GM12878 (cell line): ENCODE results near the gene PSMD1. TPM values are rescaled to one million over a fixed set of nuclear protein-coding genes. Genes with fewer than 3 reads are reported as not detected.

Source experiments
- ATAC-seq: fragments of 200-7000 bp; cut with Tn5 transposase; 3 replicates; pipeline ENCODE4 v1.9.1; 2020; ENCODE audit warnings: mild to moderate bottlenecking, moderate library complexity
- BruUV-seq: library from RNA; stranded (reverse); fragments of 400-500 nt; replicated peaks from 2 replicates; lab custom pipeline; 2021; lab: Mats Ljungman, UMichigan
- CTCF ChIA-PET: fragments of 300-600 bp; sonication (Branson Sonifier 250); formaldehyde crosslinking; extraction: SDS; loops from one replicate; lab custom pipeline; 2021; ENCODE audit warnings: inconsistent platforms; lab: Yijun Ruan, JAX
- POLR2A ChIA-PET: fragments of 350-600 bp; formaldehyde crosslinking; extraction: SDS; loops from one replicate; lab custom pipeline; 2021; ENCODE audit warnings: inconsistent platforms; lab: Charles Lee
- RAD21 ChIA-PET: fragments of 300-600 bp; sonication (Branson Sonifier 250); formaldehyde crosslinking; loops from one replicate; lab custom pipeline; 2023; ENCODE audit warnings: antibody characterized with exemption; ENCODE audit not compliant: unreplicated experiment; lab: Charles Lee
- SMC1A ChIA-PET: fragments of 300-600 bp; sonication (Branson Sonifier 250); formaldehyde crosslinking; loops from one replicate; lab custom pipeline; 2023; ENCODE audit not compliant: unreplicated experiment, uncharacterized antibody; lab: Charles Lee
- DNase-seq: peaks from one replicate; pipeline ENCODE4 v3.0.0-alpha.2; 2011; ENCODE audit warnings: low read depth, low spot score
- FAIRE-seq: peaks from 3 replicates; lab custom pipeline; 2011; peaks lifted over from hg19 to GRCh38; lab: Jason Lieb, UNC
- H2AFZ ChIP-seq: 2 replicates; pipeline ENCODE4 v1.6.0; 2011; ENCODE audit warnings: low read depth, low read length, control low read depth; ENCODE audit not compliant: control insufficient read depth
- H3K27ac ChIP-seq: 2 replicates; pipeline ENCODE4 v1.5.1; 2011; ENCODE audit warnings: control low read depth; ENCODE audit not compliant: control insufficient read depth, insufficient read depth
- H3K27me3 ChIP-seq, 2 experiments: replicated peaks in 1 of 2; 2 replicates each; pipeline versions ENCODE4 v1.6.0 to v1.6.1; 2011; ENCODE audit warnings: low read length in 1 of 2; ENCODE audit not compliant: control insufficient read depth in 2 of 2, insufficient read depth in 2 of 2
- H3K36me3 ChIP-seq, 2 experiments: 2 replicates each; pipeline ENCODE4 v1.5.1; 2011; ENCODE audit warnings: low read length in 1 of 2; ENCODE audit not compliant: control insufficient read depth in 2 of 2, insufficient read depth in 2 of 2
- H3K4me1 ChIP-seq: 2 replicates; pipeline ENCODE4 v1.6.1; 2011; ENCODE audit warnings: mild to moderate bottlenecking, low read length, moderate library complexity, mixed read lengths; ENCODE audit not compliant: control insufficient read depth, insufficient read depth
- H3K4me2 ChIP-seq: 2 replicates; pipeline ENCODE4 v1.6.0; 2011; ENCODE audit warnings: control low read depth; ENCODE audit not compliant: control insufficient read depth, insufficient read depth
- H3K4me3 ChIP-seq: fragments of 200-600 bp; sonication (generic); 2 replicates; pipeline ENCODE4 v1.5.1; 2016
- H3K79me2 ChIP-seq: 2 replicates; pipeline ENCODE4 v1.6.0; 2011; ENCODE audit warnings: low read length; ENCODE audit not compliant: control insufficient read depth, insufficient read depth
- H3K9ac ChIP-seq: 2 replicates; pipeline ENCODE4 v1.8.0; 2011; ENCODE audit warnings: low read length, control low read depth, mixed read lengths; ENCODE audit not compliant: control insufficient read depth, insufficient read depth
- H3K9me3 ChIP-seq: replicated peaks from 3 replicates; pipeline ENCODE4 v1.5.1; 2011; ENCODE audit warnings: mild to moderate bottlenecking, low read length; ENCODE audit not compliant: control insufficient read depth, insufficient read depth
- H4K20me1 ChIP-seq: 2 replicates; pipeline ENCODE4 v1.6.0; 2011; ENCODE audit not compliant: control insufficient read depth, insufficient read depth
- CHD1 ChIP-seq: IDR thresholded peaks from 2 replicates; pipeline ENCODE4 v1.6.1; 2012; ENCODE audit warnings: low read depth, low read length, improper control_type of control experiment
- CREB1 ChIP-seq: IDR thresholded peaks from 2 replicates; pipeline ENCODE4 v1.6.1; 2012; ENCODE audit warnings: low read depth, mild to moderate bottlenecking, inconsistent platforms
- EZH2 ChIP-seq: IDR thresholded peaks from 2 replicates; pipeline ENCODE4 v1.6.1; 2012; ENCODE audit warnings: low read depth, mild to moderate bottlenecking, control low read depth, inconsistent platforms, low read length, borderline replicate concordance; ENCODE audit not compliant: control insufficient read depth
- HCFC1 ChIP-seq: fragments of 150-350 bp; IDR thresholded peaks from 2 replicates; pipeline ENCODE4 v1.6.1; 2014; ENCODE audit warnings: low read length
- IKZF1 ChIP-seq: fragments of 450-650 bp; conservative IDR thresholded peaks from 2 replicates; pipeline ENCODE4 v1.6.1; 2017; ENCODE audit warnings: antibody characterized with exemption, mild to moderate bottlenecking
- NFYB ChIP-seq: IDR thresholded peaks from 2 replicates; pipeline ENCODE4 v1.6.1; 2011; ENCODE audit warnings: low read depth, mild to moderate bottlenecking, low read length, improper control_type of control experiment, moderate library complexity; ENCODE audit not compliant: insufficient read depth
- NR2C2 ChIP-seq: IDR thresholded peaks from 2 replicates; pipeline ENCODE4 v1.6.1; 2011; ENCODE audit warnings: borderline replicate concordance, low read depth; ENCODE audit not compliant: control insufficient read depth, insufficient read length
- SPI1 ChIP-seq: IDR thresholded peaks from 2 replicates; pipeline ENCODE4 v1.6.1; 2011; ENCODE audit warnings: low read depth, mild to moderate bottlenecking, low read length, moderate library complexity, borderline replicate concordance; ENCODE audit not compliant: insufficient read depth
- SREBF1 ChIP-seq: IDR thresholded peaks from 2 replicates; pipeline ENCODE4 v1.6.1; 2012; ENCODE audit warnings: mild to moderate bottlenecking, low read length
- USF2 ChIP-seq: IDR thresholded peaks from 2 replicates; pipeline ENCODE4 v1.6.1; 2011; ENCODE audit warnings: low read depth, low read length, improper control_type of control experiment, borderline replicate concordance
- ZBTB4 ChIP-seq: fragments of 450-650 bp; formaldehyde crosslinking; IDR thresholded peaks from 2 replicates; pipeline ENCODE4 v1.4.0; 2022; ENCODE audit warnings: mild to moderate bottlenecking, moderate library complexity
- ZBTB40 ChIP-seq: fragments of 450-650 bp; IDR thresholded peaks from 2 replicates; pipeline ENCODE4 v1.6.1; 2016; ENCODE audit warnings: mild to moderate bottlenecking, moderate library complexity, borderline replicate concordance
- ZSCAN29 ChIP-seq: fragments of 450-650 bp; IDR thresholded peaks from 2 replicates; pipeline ENCODE4 v1.6.1; 2017; ENCODE audit warnings: mild to moderate bottlenecking, moderate library complexity
- WGBS: methylation state at CpG from one replicate; pipeline ENCODE4 v1.1.6; 2016; ENCODE audit warnings: low lambda C conversion rate; ENCODE audit not compliant: insufficient replicate concordance, insufficient coverage; ENCODE audit errors: missing lambda C conversion rate; 5-methylcytosine and 5-hydroxymethylcytosine counted together
- in situ Hi-C: fragments of 300-500 bp; cut with MboI; formaldehyde crosslinking; loops from 9 replicates; pipeline ENCODE4 v1.14.3; 2018; ENCODE audit warnings: mixed read lengths
- intact Hi-C: fragments of 100-400 bp; cut with micrococcal nuclease; formaldehyde crosslinking; loops from one replicate; pipeline ENCODE4 v1.14.2; 2022; ENCODE audit not compliant: unreplicated experiment
- polyA plus RNA-seq, 11 experiments: library from polyadenylated mRNA; depleted of rRNA in 4 of 11; unstranded in 6 of 11; stranded (reverse) in 5 of 11; fragments of >200 nt; fragmentation: Nextera tagmentation in 4 of 11; fragmentation: Illumina TruSeq in 1 of 11; extraction: Ambion mirVana in 4 of 11; extraction: Trizol in 1 of 11; gene quantifications; 1 replicate in 1 of 11; 2 replicates in 10 of 11; pipeline versions ENCODE4 v1.2.1 to v1.2.3, GENCODE V29; 2011 to 2016; ENCODE audit warnings: inconsistent platforms in 2 of 11, missing spikeins in 2 of 11, low read depth in 1 of 11
- total RNA-seq, 4 experiments: library from RNA; depleted of rRNA in 3 of 4; stranded (reverse); fragments of >200 nt in 3 of 4; fragmentation: Illumina TruSeq in 1 of 4; extraction: Trizol in 1 of 4; gene quantifications; 2 replicates each; pipeline versions ENCODE4 v1.2.1 to v1.2.3, GENCODE V29; 2013 to 2021

PSMD1 gene
- total and polyA plus RNA-seq, 10 of the 15 experiments (the other 5 are each of a cell fraction or from before 2014, with no cell fraction given): 87.4 to 220 (median 139) TPM

GRCh38 chr2:231065966-231066365 is 9.3 kb downstream of the PSMD1 start:
- no peak overlapping the region for H3K9ac ChIP-seq
- FAIRE-seq: no peak
- H3K4me1 ChIP-seq: no peaks in the 10 kb centered on the region
- no peaks in the 10 kb centered on the region for H3K9me3 ChIP-seq
- no peaks in the 10 kb centered on the region for H3K27me3 ChIP-seq
- intact Hi-C loops (no loop called here), in situ Hi-C loops (no loop called here)
- H2AFZ ChIP-seq: no peak overlapping the region
- no peaks in the 10 kb centered on the region for H4K20me1 ChIP-seq
- SMC1A ChIA-PET: no interaction called here
- H3K79me2 ChIP-seq: peaks cover 5% of the 10 kb centered on the region
- H3K4me2 ChIP-seq: no peak overlapping the region
- no peak overlapping the region for H3K4me3 ChIP-seq
- CTCF ChIA-PET: interaction anchor here (1.0 kb wide), 1 partner anchor 242 kb away, joined by 4 read pairs; no protein-coding TSS in a partner anchor
- RAD21 ChIA-PET: no interaction called here
- no peak for DNase-seq
- WGBS: 100% methylated on average over 1 of the region's 1 CpG
- peaks cover 3 to 24% of the 10 kb centered on the region in 2 experiments; a peak in 3 of 4 replicates for H3K36me3 ChIP-seq
- no TSS peak for BruUV-seq
- POLR2A ChIA-PET: no interaction called here
- no peak for ATAC-seq
- no peak overlapping the region for H3K27ac ChIP-seq
- TF ChIP-seq EZH2 (no peak), USF2 (no peak), NFYB (no peak), CREB1 (no peak), SREBF1 (no peak), IKZF1 (no peak), CHD1 (no peak), ZBTB4 (CRISPR knock-in tag) (no peak), NR2C2 (no peak), ZBTB40 (no peak), ZSCAN29 (no peak), HCFC1 (no peak), SPI1 (no peak)
